ENCODE measurements around the gene MLF2. TPM values are rescaled to one million over a fixed set of nuclear protein-coding genes. Genes with fewer than 3 reads are reported as not detected.
"Not testable (repeated sequence)": the region's sequence is repeated elsewhere in the genome, so short reads cannot be mapped to it uniquely, and the experiment has no call there.

Gene MLF2
- polyA plus RNA-seq, 4 donors: 189 to 246 (median 222) TPM

DNA sequence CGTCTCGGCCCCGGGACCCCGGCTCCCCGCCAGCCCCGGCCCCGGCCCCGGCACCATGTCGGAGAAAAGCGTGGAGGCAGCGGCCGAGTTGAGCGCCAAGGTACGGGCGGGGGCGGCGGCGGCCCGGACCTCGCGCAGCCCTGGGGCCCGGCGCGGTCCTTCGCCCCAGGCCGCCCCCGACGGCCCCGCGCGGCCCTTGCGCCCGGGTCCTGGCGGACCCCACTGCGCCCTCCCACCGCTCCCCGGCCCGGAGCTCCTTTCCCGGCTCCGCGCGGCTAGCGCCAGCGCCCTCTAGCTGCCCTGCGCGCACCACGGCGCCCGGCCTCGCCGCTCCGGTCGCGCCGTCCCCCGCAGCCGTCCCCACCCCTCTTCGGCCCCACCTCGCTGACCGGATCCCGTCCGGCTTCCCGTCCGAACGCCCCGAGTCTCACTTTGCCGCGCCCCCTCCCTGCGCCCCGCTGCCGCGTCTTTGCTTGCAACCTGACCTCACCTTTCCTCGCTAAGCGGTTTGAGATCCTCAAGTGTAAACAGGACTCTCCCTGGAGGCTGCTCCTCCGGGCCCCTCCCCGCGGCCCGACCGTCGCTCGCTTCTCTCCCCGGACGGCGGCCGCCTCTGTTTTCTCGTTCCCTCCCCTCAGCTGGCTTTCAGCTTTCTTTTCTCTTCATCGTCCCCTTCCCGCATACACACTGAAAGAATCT is 13.9 kb upstream of the MLF2 start:
- peak in 1 of 4 donors; percentile 63 for DNase-seq (ENCODE audit: low read depth in 4 of 4, low spot score in 2 of 4)

DNA sequence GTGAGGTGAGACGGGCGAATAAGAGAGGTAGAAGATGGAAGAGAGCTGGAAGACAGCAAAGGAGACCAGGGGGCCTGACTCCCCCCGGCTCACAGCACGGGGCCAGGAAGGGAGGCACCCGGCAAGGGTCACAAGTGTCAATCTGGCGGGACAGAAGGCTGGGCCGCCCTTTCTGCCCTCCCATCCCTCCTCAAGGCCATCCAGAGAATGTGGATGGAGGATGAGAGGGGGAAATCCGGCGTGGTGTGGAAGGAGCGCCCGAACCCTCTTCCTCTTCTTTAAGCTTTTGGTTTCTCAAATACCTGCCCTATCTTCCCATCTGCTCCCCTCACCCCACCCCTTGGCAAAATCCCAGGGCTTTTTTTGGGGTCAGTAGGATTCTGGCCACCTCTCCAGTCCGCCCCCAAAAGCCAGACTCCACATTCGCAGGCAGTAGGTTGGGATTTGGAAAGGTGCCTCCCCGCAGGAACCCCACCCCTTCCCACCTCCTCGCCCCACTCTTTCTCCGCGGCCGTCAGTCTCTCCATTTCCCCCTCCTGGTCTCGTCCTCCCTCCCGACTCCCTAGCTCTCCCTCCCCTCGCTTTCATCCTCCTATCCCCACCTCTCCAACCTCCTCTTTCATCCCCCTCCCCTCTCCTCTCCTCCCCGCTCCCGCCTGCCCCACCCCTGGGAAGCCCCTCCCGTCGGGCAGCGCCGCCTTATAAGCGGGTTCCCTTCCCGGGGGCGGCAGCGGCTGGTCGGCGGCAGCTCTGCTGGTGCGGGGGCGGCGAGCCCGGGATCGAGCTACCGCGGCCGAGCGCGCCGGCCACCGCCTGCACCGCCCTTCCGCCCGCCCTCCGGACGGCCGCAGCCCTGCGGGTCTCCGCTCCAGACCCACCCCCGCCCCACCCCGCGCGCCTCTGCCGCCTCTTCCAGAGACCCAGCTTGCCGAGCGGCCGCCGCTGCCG is 13.0 kb upstream of the MLF2 start, which contains the start of gene PTMS:
Gene PTMS (plus strand): TSS at position 730 of the 948 bp plus-strand sequence. CDS start 343 bp downstream, outside the sequence.
- DNase-seq (ENCODE audit: low read depth in 4 of 4, low spot score in 2 of 4): peak in 3 of 4 donors; percentile 75 to 87 (median 85)

DNA sequence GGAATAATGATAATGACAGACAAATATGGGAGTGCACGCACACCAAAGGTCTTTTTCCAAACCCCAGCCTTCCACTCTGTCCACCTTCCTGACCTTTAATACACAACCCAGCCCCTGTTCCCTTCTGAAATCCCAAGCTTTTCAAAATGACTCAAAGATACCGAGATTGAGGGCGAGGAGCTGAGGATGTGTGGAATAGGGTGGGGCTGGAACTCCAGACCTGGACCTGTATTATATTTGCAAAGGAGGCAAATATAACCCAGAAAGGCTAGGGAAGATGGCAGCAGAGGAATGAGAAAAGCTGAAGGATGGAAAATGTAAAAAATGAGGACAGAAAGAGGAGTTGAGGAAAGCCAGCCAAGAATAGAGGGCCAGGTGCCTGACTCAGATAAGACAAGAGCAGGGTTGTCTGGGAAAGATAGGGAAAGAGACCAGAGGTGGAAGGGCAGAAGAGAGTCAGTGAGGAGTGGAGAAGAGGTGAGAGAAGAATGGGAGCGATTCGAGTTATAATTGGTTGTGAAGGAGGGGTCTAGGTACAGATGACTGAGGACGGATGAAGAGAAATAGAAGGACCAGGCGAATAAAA is 12.2 kb upstream of the MLF2 start:
- no peak for DNase-seq (ENCODE audit: low read depth in 4 of 4, low spot score in 2 of 4)

DNA sequence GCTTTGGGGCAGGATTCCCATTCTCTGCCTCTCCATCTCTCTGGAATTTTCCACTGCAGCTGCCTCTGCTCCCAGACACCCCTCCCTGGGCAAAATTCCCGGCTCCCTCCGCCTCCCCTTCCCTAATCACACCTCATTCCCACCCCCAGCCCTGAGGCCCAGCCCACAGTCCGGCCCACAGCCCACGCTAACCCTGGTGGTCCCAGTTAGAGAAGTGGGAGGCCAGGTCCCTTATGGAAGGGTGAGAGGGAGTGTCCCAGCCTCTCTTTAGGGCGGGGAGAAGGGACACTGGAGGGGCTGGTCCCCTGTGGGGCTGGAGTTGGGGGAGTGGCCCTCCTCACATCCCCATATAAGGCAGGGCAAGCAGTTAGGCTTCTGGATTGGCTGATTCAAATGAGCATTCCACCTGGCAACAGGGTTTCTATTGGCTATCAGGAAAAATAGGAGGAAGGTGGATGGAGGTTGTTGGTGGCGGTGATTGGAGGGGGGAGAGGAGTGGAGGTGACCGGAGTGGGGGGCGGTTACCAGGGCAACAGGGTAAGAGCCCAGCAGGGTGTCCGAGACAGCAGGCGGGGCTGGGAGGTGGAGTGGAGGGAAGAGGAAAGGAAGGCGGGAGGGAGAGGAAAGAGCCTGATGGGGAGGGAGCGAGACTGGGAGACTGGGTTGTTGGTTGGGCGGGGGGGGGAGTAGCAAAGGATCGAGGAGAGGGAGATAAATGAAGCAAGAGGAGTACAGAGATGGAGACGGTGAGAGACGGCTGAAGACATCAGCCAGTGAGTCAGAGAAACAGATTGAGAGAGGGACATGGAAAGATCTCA is 11.3 kb upstream of the MLF2 start:
- DNase-seq (ENCODE audit: low read depth in 4 of 4, low spot score in 2 of 4): peak; percentile 91 to 97 (median 96)

GRCh38 chr12:6763380-6763779 is 10.4 kb upstream of the MLF2 start:
- no peak for DNase-seq (ENCODE audit: low read depth in 4 of 4, low spot score in 2 of 4)

GRCh38 chr12:6759741-6760140 is 6.8 kb upstream of the MLF2 start:
- no peak for DNase-seq (ENCODE audit: low read depth in 4 of 4, low spot score in 2 of 4)

- no peak for DNase-seq (ENCODE audit: low read depth in 4 of 4, low spot score in 2 of 4)
These were observed 5.7 kb upstream of the MLF2 start for GRCh38 chr12:6758506-6759095.

DNA sequence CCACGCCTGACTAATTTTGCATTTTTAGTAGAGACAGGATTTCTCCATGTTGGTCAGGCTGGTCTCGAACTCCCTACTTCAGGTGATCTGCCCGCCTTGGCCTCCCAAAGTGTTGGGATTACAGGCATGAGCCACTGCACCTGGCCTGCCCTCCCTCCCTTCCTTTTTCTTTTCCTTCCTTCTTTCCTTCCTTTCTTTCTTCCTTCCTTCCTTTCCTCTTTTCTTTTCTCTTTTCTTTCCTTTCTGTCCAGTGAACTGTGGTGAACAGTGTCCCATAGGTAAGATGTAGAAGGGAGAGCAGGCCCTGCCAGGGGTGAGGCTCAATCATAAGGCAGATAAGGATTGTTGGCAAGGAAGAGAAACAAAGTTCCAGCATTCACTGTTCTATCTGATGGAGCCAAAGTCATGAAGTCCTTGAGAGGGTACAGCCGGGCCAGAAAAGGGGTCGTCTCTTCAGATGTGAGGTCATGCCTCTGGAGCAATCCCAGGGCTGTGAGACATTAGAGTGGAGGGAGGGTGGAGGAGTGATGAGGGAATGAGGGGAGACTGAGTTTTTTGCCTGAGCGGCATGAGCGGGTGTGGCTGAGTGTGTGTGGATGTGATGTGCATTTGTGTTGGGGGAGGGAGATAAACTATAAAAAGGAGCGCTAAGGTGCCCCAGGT is 4.2 kb upstream of the MLF2 start:
- DNase-seq (ENCODE audit: low read depth in 4 of 4, low spot score in 2 of 4): no peak

DNA sequence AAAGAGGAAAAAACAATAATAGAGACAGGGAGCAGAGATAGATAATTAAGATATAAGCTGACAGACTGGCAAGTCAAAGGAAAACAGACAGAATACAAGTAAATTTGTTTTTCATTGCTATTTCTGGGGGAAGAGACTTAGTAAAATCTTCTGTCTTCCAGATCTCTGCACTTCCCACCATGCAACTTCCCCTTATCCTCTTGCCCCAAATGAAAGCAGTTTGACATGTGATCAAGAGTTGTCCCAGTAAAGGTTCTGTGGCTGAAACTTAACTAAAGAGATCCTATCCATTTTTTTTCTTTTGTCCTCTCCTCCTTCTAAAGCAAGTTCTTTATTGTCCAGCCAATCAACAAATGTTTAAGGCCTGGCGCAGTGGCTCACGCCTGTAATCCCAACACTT is 1.5 kb upstream of the MLF2 start:
- no peak for DNase-seq (ENCODE audit: low read depth in 4 of 4, low spot score in 2 of 4)

- DNase-seq (ENCODE audit: low read depth in 4 of 4, low spot score in 2 of 4): no peak
These were observed 923 bp upstream of the MLF2 start for GRCh38 chr12:6753772-6754356.

DNA sequence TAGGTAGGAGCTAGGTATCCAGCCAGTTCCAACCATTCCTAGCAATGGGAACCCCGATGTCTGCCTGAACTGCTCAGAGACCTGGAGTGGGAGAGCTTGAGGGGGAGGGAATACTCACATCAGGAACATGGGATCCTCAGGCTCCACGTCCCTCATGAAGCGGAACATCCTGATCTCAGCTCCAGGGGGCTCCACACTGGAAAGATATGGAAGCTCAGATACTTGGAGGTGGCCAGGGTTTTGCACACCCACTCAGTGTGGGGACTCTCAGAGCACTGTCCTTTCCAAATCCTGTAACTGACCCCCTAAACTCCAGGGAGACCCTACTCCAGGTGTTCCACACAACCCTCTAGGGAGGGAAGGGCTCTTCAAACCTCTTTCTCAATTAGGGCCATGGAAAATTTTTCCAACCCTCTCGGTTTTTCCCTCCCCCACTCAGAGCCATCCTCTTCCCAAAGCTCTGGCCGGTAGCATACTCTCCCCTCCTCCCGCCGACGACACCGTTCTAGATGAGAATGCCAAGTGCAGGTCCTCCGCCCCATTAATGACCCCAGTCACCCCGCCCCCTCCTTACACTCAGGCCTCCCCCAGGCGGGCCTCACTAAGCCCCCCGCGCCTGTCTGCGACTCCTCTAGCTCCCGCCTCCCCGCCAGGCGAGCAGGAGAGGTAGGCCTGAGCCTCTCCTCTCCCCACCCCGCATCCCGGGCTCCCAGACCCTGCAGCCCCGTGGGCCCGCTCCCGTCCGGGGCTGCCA is 597 bp downstream of the MLF2 start:
- DNase-seq (ENCODE audit: low read depth in 4 of 4, low spot score in 2 of 4): peak in 1 of 4 donors; percentile 32

DNA sequence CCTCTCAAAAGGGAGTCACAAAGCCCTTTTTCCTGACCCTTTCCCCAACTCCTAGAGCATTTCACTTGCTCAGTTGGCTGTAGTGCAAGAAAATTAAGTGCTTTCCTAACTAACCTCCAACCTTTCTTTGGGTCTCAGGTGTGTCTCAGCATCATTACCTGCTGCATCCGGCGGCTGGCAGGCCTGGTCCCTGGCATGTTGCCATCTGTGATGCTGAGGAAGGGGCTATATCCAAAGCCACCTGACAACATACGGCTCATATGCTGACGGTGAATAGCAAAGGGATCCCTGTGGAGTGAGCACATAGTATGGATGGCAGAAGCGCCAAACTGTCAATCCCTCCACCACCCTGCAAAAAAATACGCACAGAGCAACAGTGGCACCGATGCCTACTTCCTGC is 1.2 kb downstream of the MLF2 start:
- no peak for DNase-seq (ENCODE audit: low read depth in 4 of 4, low spot score in 2 of 4)

DNA sequence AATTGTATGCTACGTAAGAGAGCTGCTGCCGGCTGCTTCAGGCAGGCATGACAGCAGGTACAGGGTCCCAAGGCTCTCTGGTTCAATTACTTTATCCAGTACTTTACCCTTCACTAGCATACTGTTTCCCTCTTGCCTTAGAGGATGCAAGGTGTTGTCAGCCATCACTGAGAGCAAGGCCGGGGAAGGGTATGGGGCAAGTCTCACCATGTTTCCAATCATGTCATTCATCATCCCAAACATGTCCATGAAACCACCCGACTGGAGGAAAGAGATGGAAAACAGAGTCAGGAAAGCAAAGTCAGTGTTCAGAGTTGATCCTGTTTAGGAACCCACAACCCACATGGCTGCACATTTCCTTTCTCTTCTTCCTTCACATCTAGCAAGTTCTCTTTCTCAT is 2.4 kb downstream of the MLF2 start:
- DNase-seq (ENCODE audit: low read depth in 4 of 4, low spot score in 2 of 4): no peak

- no peak for DNase-seq (ENCODE audit: low read depth in 4 of 4, low spot score in 2 of 4)
These were observed 4.2 kb downstream of the MLF2 start for GRCh38 chr12:6748761-6749160.

DNA sequence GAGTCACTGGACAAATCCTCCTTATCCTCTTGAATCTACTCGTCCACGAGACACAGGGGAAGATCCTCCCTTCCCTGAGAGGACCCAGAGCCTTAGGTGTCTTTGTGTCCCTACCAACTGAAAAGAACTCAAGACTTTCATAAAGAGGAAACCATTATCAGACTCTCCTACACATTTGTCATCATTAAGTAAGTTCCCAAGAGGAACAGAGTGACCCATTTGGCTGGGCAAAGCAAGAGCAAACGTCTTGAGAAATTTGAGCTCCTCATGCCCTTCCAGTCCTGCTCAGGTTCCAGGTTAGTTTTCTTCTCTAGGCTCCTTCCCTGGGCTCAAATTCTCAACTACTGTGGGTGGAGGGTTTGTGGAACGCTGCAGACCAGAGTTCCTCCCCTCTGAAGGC is 5.7 kb downstream of the MLF2 start:
- DNase-seq (ENCODE audit: low read depth in 4 of 4, low spot score in 2 of 4): no peak

- no peak for DNase-seq (ENCODE audit: low read depth in 4 of 4, low spot score in 2 of 4)
These were observed 7.0 kb downstream of the MLF2 start for GRCh38 chr12:6745741-6746525.

- not testable (repeated sequence) for DNase-seq (ENCODE audit: low read depth in 4 of 4, low spot score in 2 of 4)
These were observed 9.6 kb downstream of the MLF2 start for GRCh38 chr12:6743300-6743699.

- no peak for DNase-seq (ENCODE audit: low read depth in 4 of 4, low spot score in 2 of 4)
These were observed 10.1 kb downstream of the MLF2 start for GRCh38 chr12:6742834-6743233.
